Measurements from ENCODE around the gene HMCN1. TPM values are rescaled to one million over a fixed set of nuclear protein-coding genes. Genes with fewer than 3 reads are reported as not detected.

HMCN1 gene
- total RNA-seq, 1 donor from 2014 or later = 1.6 TPM

DNA sequence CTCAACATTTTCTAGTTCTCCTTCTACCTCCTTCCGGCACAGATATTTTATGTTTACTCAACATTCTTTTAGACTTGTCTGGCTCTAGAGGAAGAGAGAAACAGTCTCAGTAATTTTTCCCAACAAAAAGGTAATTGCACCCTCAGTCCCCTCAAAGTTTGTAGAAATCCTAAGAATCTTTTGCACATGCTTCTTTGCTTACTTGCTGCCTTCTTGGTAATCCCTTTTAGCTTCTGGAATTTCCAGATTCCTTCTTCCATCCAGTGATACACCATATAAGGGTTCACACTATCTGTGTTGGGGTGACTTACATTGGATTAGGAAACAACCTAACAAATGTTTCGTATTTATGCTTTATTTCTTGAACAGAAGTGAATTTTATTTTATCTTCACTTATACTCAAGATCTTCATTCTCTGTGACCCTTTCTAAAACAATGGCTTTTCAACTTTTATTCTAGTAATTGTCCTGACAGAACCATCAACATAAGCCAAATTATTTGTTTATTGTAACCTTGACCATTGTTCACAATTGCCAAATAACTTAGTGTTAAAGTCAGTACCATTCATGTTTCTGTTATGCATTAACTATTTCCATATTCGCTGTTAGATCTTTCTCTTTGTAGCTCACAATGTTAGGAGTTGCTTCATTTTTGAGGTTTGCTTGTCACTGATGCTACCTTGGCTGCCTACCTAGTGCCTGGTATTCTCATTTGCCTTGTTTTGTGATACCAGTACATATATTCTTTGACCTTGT, 238.1 kb downstream of the HMCN1 start:
- no peak overlapping the region for H3K4me3 ChIP-seq (ENCODE audit: low read depth, low read length)
- no peak for DNase-seq (ENCODE audit: low read depth)
- TF ChIP-seq, protein P1, sequence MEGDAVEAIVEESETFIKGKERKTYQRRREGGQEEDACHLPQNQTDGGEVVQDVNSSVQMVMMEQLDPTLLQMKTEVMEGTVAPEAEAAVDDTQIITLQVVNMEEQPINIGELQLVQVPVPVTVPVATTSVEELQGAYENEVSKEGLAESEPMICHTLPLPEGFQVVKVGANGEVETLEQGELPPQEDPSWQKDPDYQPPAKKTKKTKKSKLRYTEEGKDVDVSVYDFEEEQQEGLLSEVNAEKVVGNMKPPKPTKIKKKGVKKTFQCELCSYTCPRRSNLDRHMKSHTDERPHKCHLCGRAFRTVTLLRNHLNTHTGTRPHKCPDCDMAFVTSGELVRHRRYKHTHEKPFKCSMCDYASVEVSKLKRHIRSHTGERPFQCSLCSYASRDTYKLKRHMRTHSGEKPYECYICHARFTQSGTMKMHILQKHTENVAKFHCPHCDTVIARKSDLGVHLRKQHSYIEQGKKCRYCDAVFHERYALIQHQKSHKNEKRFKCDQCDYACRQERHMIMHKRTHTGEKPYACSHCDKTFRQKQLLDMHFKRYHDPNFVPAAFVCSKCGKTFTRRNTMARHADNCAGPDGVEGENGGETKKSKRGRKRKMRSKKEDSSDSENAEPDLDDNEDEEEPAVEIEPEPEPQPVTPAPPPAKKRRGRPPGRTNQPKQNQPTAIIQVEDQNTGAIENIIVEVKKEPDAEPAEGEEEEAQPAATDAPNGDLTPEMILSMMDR (conservative IDR thresholded peaks at IDR 0.05; ENCODE audit: low read depth, low read length) = no peak

DNA sequence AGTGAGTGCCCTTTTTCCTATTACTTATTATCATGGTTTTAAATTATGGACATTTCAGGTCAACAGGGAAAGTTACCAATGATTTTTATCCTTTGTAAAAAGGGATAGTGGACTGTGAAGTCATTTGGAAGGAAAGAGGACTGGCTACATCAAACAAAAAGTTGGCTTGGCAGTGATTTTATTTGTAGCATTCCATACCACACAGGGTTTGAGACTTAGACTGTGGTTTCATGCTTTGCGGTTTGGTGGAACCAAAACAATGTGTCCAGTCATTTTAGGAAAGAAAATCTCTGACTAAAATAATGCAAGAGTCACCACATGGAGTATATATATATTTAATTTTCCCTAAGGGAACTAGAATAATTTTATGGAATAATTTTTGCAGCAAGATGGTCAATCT, 239.5 kb downstream of the HMCN1 start:
- peak; percentile 69 for DNase-seq (ENCODE audit: low read depth)
- TF ChIP-seq, protein P1 (conservative IDR thresholded peaks at IDR 0.05; ENCODE audit: low read depth, low read length) = no peak
- no peak overlapping the region for H3K4me3 ChIP-seq (ENCODE audit: low read depth, low read length)

DNA sequence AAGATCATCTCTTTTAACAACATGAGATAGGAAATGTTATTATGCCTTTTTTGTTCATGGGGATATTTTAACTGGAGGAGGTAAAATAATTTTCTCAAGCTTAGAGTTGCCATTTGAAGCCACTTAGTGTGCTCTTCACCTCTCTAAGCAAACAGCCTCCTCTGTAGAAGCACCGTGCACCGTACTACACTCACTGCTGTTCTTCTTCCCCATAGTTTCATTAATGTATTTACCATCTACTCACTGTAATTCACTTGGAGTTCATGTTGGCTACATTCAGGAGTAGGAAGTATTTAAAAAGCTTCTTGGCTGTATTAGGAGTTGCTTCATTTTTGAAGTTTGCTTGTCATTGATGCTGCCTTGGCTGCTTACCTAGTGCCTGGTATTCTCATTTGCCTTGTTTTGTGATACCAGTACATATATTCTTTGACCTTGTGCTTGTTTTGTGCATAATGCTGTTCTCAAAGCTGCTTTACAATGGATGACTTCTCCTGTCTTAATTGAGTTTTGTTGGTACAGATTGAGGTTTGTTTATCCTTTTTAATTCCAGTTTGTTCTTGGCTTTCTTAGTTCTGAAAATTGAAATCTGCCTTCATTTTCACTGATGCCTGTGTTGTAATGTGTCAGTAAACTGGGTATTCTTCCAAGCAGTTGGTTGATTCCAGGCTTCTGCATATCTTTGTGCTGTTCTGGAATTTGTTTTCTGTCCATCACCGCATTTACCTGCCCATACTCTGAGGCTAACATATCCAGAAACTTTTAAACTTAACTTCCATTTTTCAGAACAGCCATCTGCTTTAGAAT, 240.4 kb downstream of the HMCN1 start:
- no peak for DNase-seq (ENCODE audit: low read depth)
- TF ChIP-seq, protein P1 (conservative IDR thresholded peaks at IDR 0.05; ENCODE audit: low read depth, low read length) = no peak
- no peak overlapping the region for H3K4me3 ChIP-seq (ENCODE audit: low read depth, low read length)

DNA sequence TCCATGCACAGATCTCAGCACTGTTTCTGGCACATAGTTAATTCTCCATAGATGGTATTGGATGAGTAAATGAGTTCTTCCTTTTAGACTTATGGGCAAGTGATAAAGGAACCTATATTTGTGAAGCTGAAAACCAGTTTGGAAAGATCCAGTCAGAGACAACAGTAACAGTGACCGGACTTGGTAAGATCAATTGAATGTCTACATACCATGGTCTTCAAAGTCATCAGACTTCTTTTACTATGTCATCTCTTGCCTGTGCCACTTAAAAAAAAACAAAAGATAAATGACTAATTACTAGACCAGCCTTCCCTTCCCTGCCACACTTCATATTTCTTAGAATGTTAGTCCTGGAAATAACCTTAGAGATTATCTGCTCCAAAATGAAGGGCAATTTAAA, 246.7 kb downstream of the HMCN1 start:
- no peak for DNase-seq (ENCODE audit: low read depth)
- TF ChIP-seq, protein P1 (conservative IDR thresholded peaks at IDR 0.05; ENCODE audit: low read depth, low read length) = no peak
- no peak overlapping the region for H3K4me3 ChIP-seq (ENCODE audit: low read depth, low read length)

DNA sequence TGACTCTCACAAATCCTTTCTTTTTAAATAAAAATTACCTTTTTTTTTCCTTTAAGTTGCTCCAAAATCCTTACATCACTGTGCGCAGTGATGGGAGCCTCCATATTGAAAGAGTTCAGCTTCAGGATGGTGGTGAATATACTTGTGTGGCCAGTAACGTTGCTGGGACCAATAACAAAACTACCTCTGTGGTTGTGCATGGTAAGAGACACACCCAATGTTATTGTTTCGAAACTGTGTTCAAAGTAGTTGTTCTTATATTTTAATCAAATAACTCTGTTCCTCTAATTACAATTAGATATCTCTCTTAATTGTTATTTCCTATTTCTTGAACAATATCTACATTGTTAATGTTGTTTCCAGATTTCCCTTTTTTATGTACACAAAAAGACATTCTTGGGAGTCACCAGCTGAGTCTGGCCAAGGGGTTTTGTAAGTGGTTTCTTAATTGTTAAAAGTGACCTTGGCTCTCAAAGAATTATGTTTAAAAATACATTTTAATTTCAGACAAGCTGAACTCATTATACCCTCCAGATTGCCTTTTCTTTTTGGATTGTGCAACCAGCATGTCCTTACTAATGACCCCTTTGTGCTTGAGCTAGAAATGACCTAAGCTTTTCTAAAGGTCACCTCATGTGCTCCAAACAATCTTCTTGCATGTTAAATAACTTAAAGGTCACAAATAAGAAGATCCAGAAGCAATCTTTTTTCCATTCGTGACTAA, 250.1 kb downstream of the HMCN1 start:
- TF ChIP-seq, protein P1 (conservative IDR thresholded peaks at IDR 0.05; ENCODE audit: low read depth, low read length) = no peak
- DNase-seq (ENCODE audit: low read depth) = no peak
- no peak overlapping the region for H3K4me3 ChIP-seq (ENCODE audit: low read depth, low read length)

DNA sequence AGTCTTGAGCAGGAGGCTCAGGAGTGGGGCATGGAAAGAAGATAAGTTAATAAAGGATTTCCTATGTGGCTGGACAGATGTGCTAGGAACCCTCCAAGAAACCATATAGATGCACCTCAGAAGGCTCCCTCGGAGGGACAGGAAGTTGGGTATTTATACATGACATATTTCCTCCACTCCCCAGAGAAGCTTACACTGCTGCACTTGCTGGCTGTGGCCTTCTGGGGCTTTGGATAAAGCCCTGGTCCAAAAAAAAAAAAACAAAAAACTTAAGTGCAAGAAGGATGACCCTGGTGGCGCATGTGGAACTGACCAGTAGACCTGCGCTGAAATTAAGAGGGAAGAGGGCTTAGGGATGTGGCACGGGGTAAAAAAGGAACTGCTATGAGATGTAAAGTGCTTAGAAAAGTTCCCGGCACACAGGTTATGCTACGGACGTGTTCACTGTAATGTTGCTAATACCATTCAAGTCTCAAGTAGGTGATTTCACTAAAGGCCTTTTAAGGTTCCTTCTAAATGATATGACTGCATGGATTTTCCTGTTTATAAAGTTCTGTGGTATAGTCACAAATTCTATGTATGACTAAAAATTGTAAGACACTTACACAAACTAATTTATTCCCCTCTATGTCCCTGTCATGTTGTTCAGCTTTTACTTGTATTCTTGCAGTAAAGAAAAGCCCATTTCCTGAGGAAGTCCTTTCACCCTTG, 253.6 kb downstream of the HMCN1 start:
- TF ChIP-seq, protein P1 (conservative IDR thresholded peaks at IDR 0.05; ENCODE audit: low read depth, low read length) = no peak
- H3K4me3 ChIP-seq (ENCODE audit: low read depth, low read length) = no peak overlapping the region
- no peak for DNase-seq (ENCODE audit: low read depth)

Data from epithelial cell of proximal tubule (primary cell).